Measurements from ENCODE around the gene IGLON5. TPM values are rescaled to one million over a fixed set of nuclear protein-coding genes. Genes with fewer than 3 reads are reported as not detected.

The IGLON5 gene
- polyA plus RNA-seq, 3 donors, result 3.7 to 5.2 (median 4.6) TPM

- DNase-seq (ENCODE audit: extremely low read depth in 1 of 11, low read depth in 9 of 11, low spot score in 4 of 11), result no peak
Observed at GRCh38 chr19:51331716-51332115, 20.3 kb downstream of the IGLON5 start.

- DNase-seq (ENCODE audit: extremely low read depth in 1 of 11, low read depth in 9 of 11, low spot score in 4 of 11), result no peak
Observed at GRCh38 chr19:51333836-51334460, 22.5 kb downstream of the IGLON5 start.

- DNase-seq (ENCODE audit: extremely low read depth in 1 of 11, low read depth in 9 of 11, low spot score in 4 of 11), result no peak
Observed at GRCh38 chr19:51337141-51337860, 25.9 kb downstream of the IGLON5 start.

- no peak for DNase-seq (ENCODE audit: extremely low read depth in 1 of 11, low read depth in 9 of 11, low spot score in 4 of 11)
Observed at GRCh38 chr19:51337861-51338562, 26.6 kb downstream of the IGLON5 start.

GRCh38 chr19:51338563-51339312 is 27.3 kb downstream of the IGLON5 start:
- DNase-seq (ENCODE audit: extremely low read depth in 1 of 11, low read depth in 9 of 11, low spot score in 4 of 11), result peak in 10 of 11 donors; percentile 58 to 79 (median 72)

GRCh38 chr19:51339313-51339686 is 27.9 kb downstream of the IGLON5 start:
- DNase-seq (ENCODE audit: extremely low read depth in 1 of 11, low read depth in 9 of 11, low spot score in 4 of 11), result no peak

- DNase-seq (ENCODE audit: extremely low read depth in 1 of 11, low read depth in 9 of 11, low spot score in 4 of 11), result peak in 10 of 11 donors; percentile 72 to 93 (median 88)
Observed at GRCh38 chr19:51339687-51340656, 28.5 kb downstream of the IGLON5 start.

GRCh38 chr19:51341066-51341465 is 29.6 kb downstream of the IGLON5 start:
- no peak for DNase-seq (ENCODE audit: extremely low read depth in 1 of 11, low read depth in 9 of 11, low spot score in 4 of 11)

- DNase-seq (ENCODE audit: extremely low read depth in 1 of 11, low read depth in 9 of 11, low spot score in 4 of 11), result no peak
Observed at GRCh38 chr19:51341976-51342580, 30.6 kb downstream of the IGLON5 start, which contains the start of gene VSIG10L. VSIG10L (minus strand) TSS chr19:51342139; CDS start chr19:51342124, 15 bp downstream.

- no peak for DNase-seq (ENCODE audit: extremely low read depth in 1 of 11, low read depth in 9 of 11, low spot score in 4 of 11)
Observed at GRCh38 chr19:51342631-51343569, 31.5 kb downstream of the IGLON5 start.

GRCh38 chr19:51345076-51345620 is 33.7 kb downstream of the IGLON5 start:
- no peak for DNase-seq (ENCODE audit: extremely low read depth in 1 of 11, low read depth in 9 of 11, low spot score in 4 of 11)

GRCh38 chr19:51346742-51347141 is 35.3 kb downstream of the IGLON5 start:
- no peak for DNase-seq (ENCODE audit: extremely low read depth in 1 of 11, low read depth in 9 of 11, low spot score in 4 of 11)

GRCh38 chr19:51347209-51347928 is 35.9 kb downstream of the IGLON5 start:
- no peak for DNase-seq (ENCODE audit: extremely low read depth in 1 of 11, low read depth in 9 of 11, low spot score in 4 of 11)

GRCh38 chr19:51351266-51351990 is 40.0 kb downstream of the IGLON5 start:
- DNase-seq (ENCODE audit: extremely low read depth in 1 of 11, low read depth in 9 of 11, low spot score in 4 of 11), result no peak

- no peak for DNase-seq (ENCODE audit: extremely low read depth in 1 of 11, low read depth in 9 of 11, low spot score in 4 of 11)
Observed at GRCh38 chr19:51352783-51353360, 41.4 kb downstream of the IGLON5 start.
